BLaER1 (cell line): ENCODE measurements around the gene CALCR.
A peak's percentile ranks its signal among the peaks of the same experiment; 100 is the strongest.

Experiments
- H3K27ac ChIP-seq: shearing (Covaris generic); formaldehyde crosslinking; 2 replicates; pipeline ENCODE4 v1.8.1; 2022
- H3K27me3 ChIP-seq: shearing (Covaris generic); formaldehyde crosslinking; 2 replicates; pipeline ENCODE4 v1.8.1; 2022
- H3K36me3 ChIP-seq: shearing (Covaris generic); formaldehyde crosslinking; 2 replicates; pipeline ENCODE4 v1.8.1; 2022
- H3K4me1 ChIP-seq: shearing (Covaris generic); formaldehyde crosslinking; 2 replicates; pipeline ENCODE4 v1.8.1; 2022
- H3K4me2 ChIP-seq: shearing (Covaris generic); formaldehyde crosslinking; 2 replicates; pipeline ENCODE4 v1.8.1; 2022
- H3K4me3 ChIP-seq: shearing (Covaris generic); formaldehyde crosslinking; 2 replicates; pipeline ENCODE4 v1.8.1; 2022
- H3K9ac ChIP-seq: shearing (Covaris generic); formaldehyde crosslinking; 2 replicates; pipeline ENCODE4 v1.8.1; 2022
- H3K9me3 ChIP-seq: shearing (Covaris generic); formaldehyde crosslinking; 2 replicates; pipeline ENCODE4 v1.8.1; 2022
- H4K20me1 ChIP-seq: shearing (Covaris generic); formaldehyde crosslinking; 2 replicates; pipeline ENCODE4 v1.8.1; 2022
- Cebpa-rat ChIP-seq: shearing (Covaris generic); IDR thresholded peaks from 2 replicates; pipeline ENCODE4 v1.8.1; 2022

CALCR gene

GRCh38 chr7:93558705-93559614, 15.6 kb downstream of the CALCR start:
- Histone ChIP-seq H3K4me1 (peaks cover 8% of the 10 kb centered on the region; the same call in 1 of the 2 replicates), H3K9me3 (no peaks in the 10 kb centered on the region), H3K36me3 (no peaks in the 10 kb centered on the region), H3K4me3 (no peak overlapping the region), H3K27ac (0 out of 2 replicates have a peak overlapping the region, but pooled peaks have one; percentile 30), H3K27me3 (no peaks in the 10 kb centered on the region), H3K4me2 (no peak overlapping the region), H4K20me1 (no peaks in the 10 kb centered on the region), H3K9ac (no peak overlapping the region)
- TF ChIP-seq Cebpa-rat: no peak

- TF ChIP-seq Cebpa-rat: no peak
- Histone ChIP-seq H3K9me3 (no peaks in the 10 kb centered on the region), H3K36me3 (no peaks in the 10 kb centered on the region), H3K27me3 (no peaks in the 10 kb centered on the region), H3K4me2 (no peak overlapping the region), H3K4me3 (no peak overlapping the region), H3K4me1 (no peaks in the 10 kb centered on the region), H4K20me1 (no peaks in the 10 kb centered on the region), H3K27ac (no peak overlapping the region), H3K9ac (no peak overlapping the region)
Measured at GRCh38 chr7:93551931-93552330, 22.6 kb downstream of the CALCR start.

GRCh38 chr7:93551063-93551895, 23.2 kb downstream of the CALCR start:
- no peaks in the 10 kb centered on the region for H3K4me1 ChIP-seq
- H4K20me1 ChIP-seq: no peaks in the 10 kb centered on the region
- H3K27me3 ChIP-seq: no peaks in the 10 kb centered on the region
- TF ChIP-seq Cebpa-rat: no peak
- no peak overlapping the region for H3K4me2 ChIP-seq
- no peaks in the 10 kb centered on the region for H3K36me3 ChIP-seq
- no peak overlapping the region for H3K9ac ChIP-seq
- no peaks in the 10 kb centered on the region for H3K9me3 ChIP-seq
- H3K4me3 ChIP-seq: no peak overlapping the region
- H3K27ac ChIP-seq: no peak overlapping the region

- no peaks in the 10 kb centered on the region for H4K20me1 ChIP-seq
- no peaks in the 10 kb centered on the region for H3K27me3 ChIP-seq
- H3K9ac ChIP-seq: no peak overlapping the region
- no peak for TF ChIP-seq Cebpa-rat
- no peak overlapping the region for H3K27ac ChIP-seq
- H3K4me2 ChIP-seq: no peak overlapping the region
- H3K4me3 ChIP-seq: no peak overlapping the region
- no peaks in the 10 kb centered on the region for H3K36me3 ChIP-seq
- no peaks in the 10 kb centered on the region for H3K4me1 ChIP-seq
- H3K9me3 ChIP-seq: no peaks in the 10 kb centered on the region
Measured at GRCh38 chr7:93547716-93548115, 26.8 kb downstream of the CALCR start.

DNA sequence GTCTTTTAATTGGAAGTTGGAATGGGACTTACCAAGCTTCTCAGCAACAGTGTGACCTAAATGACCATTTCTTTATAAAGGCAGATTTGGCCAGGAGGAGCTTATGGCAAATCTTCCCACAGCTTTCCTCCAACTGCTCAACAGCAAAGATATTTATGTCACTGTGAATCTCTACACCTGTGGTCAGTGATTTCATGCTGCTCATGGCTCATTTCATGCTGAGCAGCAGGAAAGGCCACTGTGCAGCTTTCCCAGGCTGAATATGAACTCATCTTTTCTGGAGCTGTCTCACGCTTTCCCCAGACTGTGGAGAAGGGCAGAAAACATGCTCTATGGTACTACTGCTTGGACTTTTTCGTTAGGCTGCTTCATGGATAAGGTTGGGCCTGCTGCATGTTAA, 29.8 kb downstream of the CALCR start:
- no peaks in the 10 kb centered on the region for H3K36me3 ChIP-seq
- no peaks in the 10 kb centered on the region for H4K20me1 ChIP-seq
- TF ChIP-seq Cebpa-rat: no peak
- H3K9me3 ChIP-seq: no peaks in the 10 kb centered on the region
- no peak overlapping the region for H3K4me3 ChIP-seq
- no peaks in the 10 kb centered on the region for H3K27me3 ChIP-seq
- H3K9ac ChIP-seq: no peak overlapping the region
- peaks cover 2% of the 10 kb centered on the region; the same call in 1 of the 2 replicates for H3K4me1 ChIP-seq
- no peak overlapping the region for H3K4me2 ChIP-seq
- no peak overlapping the region for H3K27ac ChIP-seq

GRCh38 chr7:93538061-93538460, 36.5 kb downstream of the CALCR start:
- H3K4me2 ChIP-seq: no peak overlapping the region
- no peaks in the 10 kb centered on the region for H3K27me3 ChIP-seq
- H3K4me3 ChIP-seq: no peak overlapping the region
- peaks cover 4% of the 10 kb centered on the region; the same call in 1 of the 2 replicates for H3K4me1 ChIP-seq
- H3K36me3 ChIP-seq: no peaks in the 10 kb centered on the region
- no peak overlapping the region for H3K27ac ChIP-seq
- TF ChIP-seq Cebpa-rat: no peak
- H3K9ac ChIP-seq: no peak overlapping the region
- no peaks in the 10 kb centered on the region for H4K20me1 ChIP-seq
- H3K9me3 ChIP-seq: no peaks in the 10 kb centered on the region

GRCh38 chr7:93535616-93536015, 38.9 kb downstream of the CALCR start:
- Histone ChIP-seq H3K4me1 (peaks cover 4% of the 10 kb centered on the region; the same call in 1 of the 2 replicates), H3K27ac (no peak overlapping the region), H3K9me3 (no peaks in the 10 kb centered on the region), H3K27me3 (no peaks in the 10 kb centered on the region), H4K20me1 (no peaks in the 10 kb centered on the region), H3K9ac (no peak overlapping the region), H3K4me2 (no peak overlapping the region), H3K4me3 (no peak overlapping the region), H3K36me3 (no peaks in the 10 kb centered on the region)
- TF ChIP-seq Cebpa-rat: no peak

DNA sequence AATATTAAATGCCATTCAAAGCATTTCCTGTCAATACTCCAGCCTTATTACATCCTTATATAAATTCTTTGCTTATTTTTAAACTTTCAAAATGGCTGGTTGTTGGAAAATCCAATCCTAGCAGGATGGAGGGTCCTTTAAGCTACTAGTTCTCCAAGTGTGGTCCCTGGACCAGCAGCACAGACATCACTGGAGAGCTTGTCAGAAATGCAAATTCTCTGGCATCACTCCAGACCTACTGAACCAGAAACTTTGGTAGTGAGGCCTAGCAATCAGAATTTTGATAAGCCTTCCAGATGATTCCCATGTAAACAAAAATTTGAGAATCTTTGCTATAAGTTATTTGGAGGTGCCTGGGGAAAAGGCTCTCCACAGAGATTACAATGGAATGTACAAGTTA, 43.8 kb downstream of the CALCR start:
- no peak for TF ChIP-seq Cebpa-rat
- Histone ChIP-seq H3K27me3 (no peaks in the 10 kb centered on the region), H4K20me1 (no peaks in the 10 kb centered on the region), H3K9me3 (no peaks in the 10 kb centered on the region), H3K4me2 (no peak overlapping the region), H3K36me3 (no peaks in the 10 kb centered on the region), H3K27ac (no peak overlapping the region), H3K4me1 (no peaks in the 10 kb centered on the region), H3K4me3 (no peak overlapping the region), H3K9ac (no peak overlapping the region)

DNA sequence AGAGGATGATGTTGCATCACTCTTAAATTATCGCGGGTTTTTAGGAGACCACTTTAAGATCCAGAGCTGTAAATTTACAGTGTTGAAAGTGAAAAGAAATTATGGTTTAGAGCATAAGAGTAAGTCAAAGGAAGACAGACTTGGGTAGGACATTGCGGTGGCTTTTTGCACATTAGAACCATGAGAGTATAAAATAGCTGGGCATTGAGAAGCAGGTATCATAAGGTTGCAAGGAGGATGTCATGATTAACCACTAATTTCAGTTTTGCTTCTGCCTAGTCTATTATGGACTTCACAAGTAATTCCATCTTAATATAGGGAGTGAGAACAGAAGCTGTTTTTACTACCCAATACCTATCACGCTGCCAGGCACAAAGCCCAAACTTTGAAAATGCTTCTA, 57.7 kb downstream of the CALCR start:
- TF ChIP-seq Cebpa-rat: no peak
- Histone ChIP-seq H3K9ac (no peak overlapping the region), H3K9me3 (no peaks in the 10 kb centered on the region), H3K27me3 (no peaks in the 10 kb centered on the region), H3K4me2 (no peak overlapping the region), H3K4me1 (no peaks in the 10 kb centered on the region), H4K20me1 (no peaks in the 10 kb centered on the region), H3K36me3 (no peaks in the 10 kb centered on the region), H3K4me3 (no peak overlapping the region), H3K27ac (no peak overlapping the region)

DNA sequence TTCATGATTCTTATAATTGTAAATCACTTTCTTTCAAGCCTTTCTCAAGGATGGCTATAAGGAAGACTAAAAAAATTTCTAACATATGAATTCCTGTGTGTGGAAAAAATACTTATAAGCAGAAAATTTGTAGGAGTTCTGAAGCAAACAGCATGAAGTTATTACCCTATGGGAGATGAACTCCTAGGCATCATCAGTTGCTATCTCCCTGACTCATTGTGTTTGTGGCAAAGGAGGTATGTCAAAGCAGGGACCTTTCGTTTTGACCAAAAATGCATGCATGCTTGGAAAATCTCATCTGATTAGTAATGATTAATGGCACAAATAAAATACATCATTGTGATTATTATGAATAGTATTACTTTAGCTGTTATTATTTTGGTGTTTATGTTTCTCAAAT, 59.4 kb downstream of the CALCR start:
- H4K20me1 ChIP-seq: no peaks in the 10 kb centered on the region
- no peaks in the 10 kb centered on the region for H3K27me3 ChIP-seq
- no peak overlapping the region for H3K4me2 ChIP-seq
- no peak overlapping the region for H3K4me3 ChIP-seq
- no peak overlapping the region for H3K9ac ChIP-seq
- no peaks in the 10 kb centered on the region for H3K36me3 ChIP-seq
- no peaks in the 10 kb centered on the region for H3K9me3 ChIP-seq
- H3K4me1 ChIP-seq: no peaks in the 10 kb centered on the region
- no peak for TF ChIP-seq Cebpa-rat
- H3K27ac ChIP-seq: no peak overlapping the region
